CD4-positive, alpha-beta memory T cell (primary cell): ENCODE measurements around the gene GNG4. TPM values are rescaled to one million over a fixed set of nuclear protein-coding genes. Genes with fewer than 3 reads are reported as not detected.
"Not testable (repeated sequence)": the region's sequence is repeated elsewhere in the genome, so short reads cannot be mapped to it uniquely, and the experiment has no call there.

ENCODE experiments used
- CTCF ChIA-PET: fragments of 350-600 bp; sonication (Branson Sonifier 250); formaldehyde crosslinking; loops from one replicate; lab custom pipeline; 2021; ENCODE audit warnings: inconsistent platforms; ENCODE audit not compliant: partially characterized antibody; lab: Charles Lee
- POLR2A ChIA-PET: fragments of 350-600 bp; sonication (Branson Sonifier 250); formaldehyde crosslinking; loops from one replicate; lab custom pipeline; 2021; ENCODE audit not compliant: partially characterized antibody; lab: Charles Lee
- DNase-seq, 5 donors: peaks; one replicate each; pipeline versions ENCODE4 v3.0.0 to v3.0.0-alpha.2; 2020 to 2022; ENCODE audit warnings: mixed read lengths in 1 of 5
- H3K27ac ChIP-seq: one replicate; pipeline ENCODE4 v1.7.0; 2013; ENCODE audit warnings: low read depth, low read length
- H3K27me3 ChIP-seq: 2 replicates; pipeline ENCODE4 v1.7.0; 2013; ENCODE audit warnings: mild to moderate bottlenecking, low read length, moderate library complexity; ENCODE audit not compliant: insufficient read depth
- H3K36me3 ChIP-seq: 2 replicates; pipeline ENCODE4 v1.7.0; 2013; ENCODE audit warnings: mild to moderate bottlenecking, low read length, moderate library complexity; ENCODE audit not compliant: insufficient read depth
- H3K4me1 ChIP-seq: 2 replicates; pipeline ENCODE4 v1.7.0; 2013; ENCODE audit warnings: mild to moderate bottlenecking, low read length, moderate library complexity; ENCODE audit not compliant: insufficient read depth
- H3K4me3 ChIP-seq, 2 donors: one replicate each; pipeline ENCODE4 v1.7.0; 2013; ENCODE audit warnings: low read length in 2 of 2, mild to moderate bottlenecking in 1 of 2
- H3K9me3 ChIP-seq, 2 donors: one replicate each; pipeline ENCODE4 v1.7.0; 2013; ENCODE audit warnings: low read length in 2 of 2, control low read depth in 1 of 2; ENCODE audit not compliant: control insufficient read depth in 1 of 2
- H3K27ac Mint-ChIP-seq, 7 donors: one replicate each; pipeline ENCODE4 v1.8.0; 2020 to 2021; ENCODE audit warnings: mixed read lengths in 7 of 7, mild to moderate bottlenecking in 6 of 7, inconsistent platforms in 3 of 7, moderate library complexity in 3 of 7
- H3K27me3 Mint-ChIP-seq, 2 donors: one replicate each; pipeline ENCODE4 v1.8.0; 2020 to 2021; ENCODE audit warnings: mixed read lengths in 2 of 2
- H3K36me3 Mint-ChIP-seq, 2 donors: one replicate each; pipeline ENCODE4 v1.8.0; 2020 to 2021; ENCODE audit warnings: mixed read lengths in 2 of 2, inconsistent platforms in 1 of 2, mild to moderate bottlenecking in 1 of 2
- H3K4me1 Mint-ChIP-seq, 4 donors: one replicate each; pipeline ENCODE4 v1.8.0; 2020 to 2021; ENCODE audit warnings: mixed read lengths in 4 of 4, mild to moderate bottlenecking in 1 of 4
- H3K4me3 Mint-ChIP-seq, 8 donors: one replicate each; pipeline ENCODE4 v1.8.0; 2020 to 2021; ENCODE audit warnings: mixed read lengths in 8 of 8, mild to moderate bottlenecking in 7 of 8, moderate library complexity in 6 of 8, inconsistent platforms in 3 of 8
- H3K9me3 Mint-ChIP-seq, 8 donors: one replicate each; pipeline ENCODE4 v1.8.0; 2020 to 2021; ENCODE audit warnings: mixed read lengths in 8 of 8, mild to moderate bottlenecking in 5 of 8, inconsistent platforms in 3 of 8, moderate library complexity in 1 of 8
- intact Hi-C: fragments of 100-400 bp; cut with micrococcal nuclease; formaldehyde crosslinking; loops from one replicate; pipeline ENCODE4 v1.15.1; 2023
- polyA plus RNA-seq, 2 donors: library from polyadenylated mRNA; unstranded; fragments of 300-500 nt; fragmentation: Illumina TruSeq; gene quantifications; one replicate each; pipeline ENCODE4 v1.2.3, GENCODE V29; 2021
- total RNA-seq, 2 experiments: library from RNA; stranded (reverse); gene quantifications; one replicate each; pipeline ENCODE4 v1.2.3, GENCODE V29; 2021

The GNG4 gene
- total and polyA plus RNA-seq, 4 experiments from 2014 or later = 0.19 TPM; not detected in 3

- no peaks in the 10 kb centered on the region for H3K4me1 ChIP-seq
- Mint-ChIP-seq H3K9me3 (peaks cover 0 to 2% (median 0%) of the 10 kb centered on the region in 8 donors), H3K27me3 (peaks cover 8% of the 10 kb centered on the region in 2 donors), H3K4me3 (no peak overlapping the region), H3K36me3 (no peaks in the 10 kb centered on the region), H3K4me1 (peaks cover 0 to 5% (median 0%) of the 10 kb centered on the region in 4 donors), H3K27ac (no peak overlapping the region)
- H3K4me3 ChIP-seq = no peak overlapping the region
- CTCF ChIA-PET = interaction anchor here (1.0 kb wide), 1 partner anchor 13 kb away, joined by 3 read pairs; no protein-coding TSS in a partner anchor
- POLR2A ChIA-PET = interaction anchor here (1.0 kb wide), 1 partner anchor 105 kb away, joined by 3 read pairs; no protein-coding TSS in a partner anchor
- no peaks in the 10 kb centered on the region for H3K9me3 ChIP-seq
- intact Hi-C loops = no loop called here
- H3K27ac ChIP-seq = no peak overlapping the region
- DNase-seq = no peak
- H3K36me3 ChIP-seq = no peaks in the 10 kb centered on the region
- H3K27me3 ChIP-seq = no peaks in the 10 kb centered on the region
Observed at GRCh38 chr1:235625831-235626230, 23.8 kb downstream of the GNG4 start.

GRCh38 chr1:235625340-235625739, 24.2 kb downstream of the GNG4 start:
- Mint-ChIP-seq H3K27ac (no peak overlapping the region), H3K27me3 (peaks cover 8 to 9% of the 10 kb centered on the region in 2 donors), H3K9me3 (peaks cover 0 to 2% (median 0%) of the 10 kb centered on the region in 8 donors), H3K36me3 (no peaks in the 10 kb centered on the region), H3K4me1 (peaks cover 0 to 5% (median 0%) of the 10 kb centered on the region in 4 donors), H3K4me3 (no peak overlapping the region)
- ChIA-PET CTCF (interaction anchor here (0.9 to 1.0 kb wide), 2 partner anchors 9 to 14 kb away, joined by 3 read pairs; no protein-coding TSS in a partner anchor), POLR2A (interaction anchor here (1.0 kb wide), 1 partner anchor 105 kb away, joined by 3 read pairs; no protein-coding TSS in a partner anchor)
- Histone ChIP-seq H3K36me3 (no peaks in the 10 kb centered on the region), H3K4me1 (no peaks in the 10 kb centered on the region), H3K9me3 (no peaks in the 10 kb centered on the region), H3K27me3 (no peaks in the 10 kb centered on the region), H3K4me3 (no peak overlapping the region), H3K27ac (no peak overlapping the region)
- intact Hi-C loops = no loop called here
- no peak for DNase-seq

GRCh38 chr1:235624721-235625333, 24.8 kb downstream of the GNG4 start:
- no peaks in the 10 kb centered on the region for H3K27me3 ChIP-seq
- Mint-ChIP-seq H3K36me3 (no peaks in the 10 kb centered on the region), H3K27ac (no peak overlapping the region), H3K4me3 (no peak overlapping the region), H3K9me3 (peaks cover 0 to 2% (median 0%) of the 10 kb centered on the region in 8 donors), H3K4me1 (peaks cover 0 to 5% (median 0%) of the 10 kb centered on the region in 4 donors), H3K27me3 (peaks cover 8 to 9% of the 10 kb centered on the region in 2 donors)
- no peaks in the 10 kb centered on the region for H3K4me1 ChIP-seq
- ChIA-PET CTCF (interaction anchor here (0.9 to 1.0 kb wide), 2 partner anchors 9 to 24 kb away, joined by 3 to 4 read pairs; no protein-coding TSS in a partner anchor), POLR2A (no interaction called here)
- no peak overlapping the region for H3K27ac ChIP-seq
- intact Hi-C loops = no loop called here
- no peaks in the 10 kb centered on the region for H3K9me3 ChIP-seq
- no peaks in the 10 kb centered on the region for H3K36me3 ChIP-seq
- no peak overlapping the region for H3K4me3 ChIP-seq
- DNase-seq = no peak

- no peaks in the 10 kb centered on the region for H3K36me3 ChIP-seq
- DNase-seq = no peak
- no peak overlapping the region for H3K4me3 ChIP-seq
- H3K4me3 Mint-ChIP-seq = no peak overlapping the region
- H3K27me3 ChIP-seq = no peaks in the 10 kb centered on the region
- H3K27me3 Mint-ChIP-seq = peaks cover 6 to 9% of the 10 kb centered on the region in 2 donors
- H3K9me3 Mint-ChIP-seq = peaks cover 0 to 2% (median 0%) of the 10 kb centered on the region in 8 donors
- H3K36me3 Mint-ChIP-seq = no peaks in the 10 kb centered on the region
- H3K27ac ChIP-seq = no peak overlapping the region
- CTCF ChIA-PET = interaction anchor here (0.7 kb wide), 1 partner anchor 56 kb away, joined by 3 read pairs; no protein-coding TSS in a partner anchor
- no peaks in the 10 kb centered on the region for H3K9me3 ChIP-seq
- POLR2A ChIA-PET = no interaction called here
- peak overlapping the region in 1 of 7 donors; percentile 86 for H3K27ac Mint-ChIP-seq
- peaks cover 0 to 5% (median 0%) of the 10 kb centered on the region in 4 donors for H3K4me1 Mint-ChIP-seq
- H3K4me1 ChIP-seq = no peaks in the 10 kb centered on the region
- intact Hi-C loops = no loop called here
Observed at GRCh38 chr1:235622936-235623779, 26.4 kb downstream of the GNG4 start.

- H3K27ac ChIP-seq, H3K4me3 Mint-ChIP-seq, H3K27ac Mint-ChIP-seq, H3K4me1 ChIP-seq, H3K4me3 ChIP-seq, H3K9me3 ChIP-seq, H3K27me3 ChIP-seq, DNase-seq, H3K27me3 Mint-ChIP-seq, H3K9me3 Mint-ChIP-seq, POLR2A ChIA-PET, H3K36me3 ChIP-seq, H3K36me3 Mint-ChIP-seq, intact Hi-C loops, H3K4me1 Mint-ChIP-seq: not testable (repeated sequence)
- CTCF ChIA-PET = interaction anchor here (0.7 to 1.2 kb wide), 3 partner anchors 10 to 21 kb away, joined by 3 to 4 read pairs (median 3); no protein-coding TSS in a partner anchor
Observed at GRCh38 chr1:235619149-235619548, 30.4 kb downstream of the GNG4 start.

GRCh38 chr1:235617808-235618207, 31.8 kb downstream of the GNG4 start:
- Histone ChIP-seq H3K4me1 (no peaks in the 10 kb centered on the region), H3K27me3 (no peaks in the 10 kb centered on the region), H3K4me3 (no peak overlapping the region), H3K27ac (no peak overlapping the region), H3K9me3 (no peaks in the 10 kb centered on the region), H3K36me3 (no peaks in the 10 kb centered on the region)
- peaks cover 0 to 4% of the 10 kb centered on the region in 2 donors for H3K27me3 Mint-ChIP-seq
- intact Hi-C loops = no loop called here
- no peak overlapping the region for H3K27ac Mint-ChIP-seq
- H3K4me3 Mint-ChIP-seq = no peak overlapping the region
- ChIA-PET POLR2A (no interaction called here), CTCF (no interaction called here)
- H3K4me1 Mint-ChIP-seq = no peaks in the 10 kb centered on the region
- no peak for DNase-seq
- H3K36me3 Mint-ChIP-seq = no peaks in the 10 kb centered on the region
- no peaks in the 10 kb centered on the region for H3K9me3 Mint-ChIP-seq

GRCh38 chr1:235617140-235617539, 32.4 kb downstream of the GNG4 start:
- Histone ChIP-seq H3K36me3 (no peaks in the 10 kb centered on the region), H3K27ac (no peak overlapping the region), H3K4me1 (no peaks in the 10 kb centered on the region), H3K27me3 (no peaks in the 10 kb centered on the region), H3K4me3 (no peak overlapping the region), H3K9me3 (no peaks in the 10 kb centered on the region)
- no peak overlapping the region for H3K4me3 Mint-ChIP-seq
- no peaks in the 10 kb centered on the region for H3K4me1 Mint-ChIP-seq
- H3K9me3 Mint-ChIP-seq = no peaks in the 10 kb centered on the region
- CTCF ChIA-PET = no interaction called here
- no peak for DNase-seq
- POLR2A ChIA-PET = no interaction called here
- intact Hi-C loops = no loop called here
- no peaks in the 10 kb centered on the region for H3K36me3 Mint-ChIP-seq
- no peak overlapping the region for H3K27ac Mint-ChIP-seq
- H3K27me3 Mint-ChIP-seq = peaks cover 0 to 3% of the 10 kb centered on the region in 2 donors
